H9 (cell line): ENCODE data around the gene ZNF792. TPM values are rescaled to one million over a fixed set of nuclear protein-coding genes. Genes with fewer than 3 reads are reported as not detected.

Experiments used
- DNase-seq: peaks from one replicate; pipeline ENCODE4 v3.0.0-alpha.2; 2017
- H2AFZ ChIP-seq: one replicate; pipeline ENCODE4 v1.6.1; 2013; ENCODE audit warnings: mild to moderate bottlenecking, low read length, control low read depth, moderate library complexity
- H2AK5ac ChIP-seq: 2 replicates; pipeline ENCODE4 v1.6.1; 2013; ENCODE audit warnings: low read length, control low read depth, mixed read lengths; ENCODE audit not compliant: insufficient read length
- H2BK120ac ChIP-seq: one replicate; pipeline ENCODE4 v1.6.1; 2013; ENCODE audit warnings: low read depth, mild to moderate bottlenecking, low read length, control low read depth, inconsistent platforms; ENCODE audit not compliant: poor library complexity, severe bottlenecking
- H2BK12ac ChIP-seq: 2 replicates; pipeline ENCODE4 v1.6.1; 2013; ENCODE audit warnings: low read length, control low read depth, mixed read lengths, low read depth; ENCODE audit not compliant: insufficient read length
- H2BK15ac ChIP-seq: 2 replicates; pipeline ENCODE4 v1.6.1; 2013; ENCODE audit warnings: low read depth, low read length, control low read depth
- H2BK20ac ChIP-seq: one replicate; pipeline ENCODE4 v1.6.1; 2013; ENCODE audit warnings: low read depth, mild to moderate bottlenecking, low read length, control low read depth, inconsistent platforms; ENCODE audit not compliant: poor library complexity, severe bottlenecking
- H2BK5ac ChIP-seq: 2 replicates; pipeline ENCODE4 v1.6.1; 2013; ENCODE audit warnings: low read length, control low read depth, mixed read lengths; ENCODE audit not compliant: insufficient read length
- H3K14ac ChIP-seq: 2 replicates; pipeline ENCODE4 v1.6.1; 2013; ENCODE audit warnings: low read length, control low read depth; ENCODE audit not compliant: insufficient read depth
- H3K18ac ChIP-seq: 2 replicates; pipeline ENCODE4 v1.6.1; 2013; ENCODE audit warnings: low read depth, mild to moderate bottlenecking, mixed read lengths, low read length, control low read depth; ENCODE audit not compliant: insufficient read length
- H3K23ac ChIP-seq: 2 replicates; pipeline ENCODE4 v1.6.1; 2013; ENCODE audit warnings: low read length, control low read depth, mixed read lengths, low read depth; ENCODE audit not compliant: insufficient read length
- H3K23me2 ChIP-seq: 2 replicates; pipeline ENCODE4 v1.6.1; 2013; ENCODE audit warnings: low read depth, mild to moderate bottlenecking, mixed read lengths, low read length, control low read depth; ENCODE audit not compliant: insufficient read length, poor library complexity, severe bottlenecking
- H3K27ac ChIP-seq: 2 replicates; pipeline ENCODE4 v1.5.1; 2013; ENCODE audit warnings: low read length, control low read depth, mixed read lengths, low read depth; ENCODE audit not compliant: insufficient read length
- H3K27me3 ChIP-seq: 2 replicates; pipeline ENCODE4 v1.6.1; 2013; ENCODE audit warnings: low read length, control low read depth, inconsistent platforms; ENCODE audit not compliant: insufficient read depth
- H3K4ac ChIP-seq: 2 replicates; pipeline ENCODE4 v1.6.1; 2013; ENCODE audit warnings: low read depth, mild to moderate bottlenecking, control low read depth, inconsistent platforms, low read length, moderate library complexity
- H3K4me1 ChIP-seq: 2 replicates; pipeline ENCODE4 v1.6.1; 2013; ENCODE audit warnings: low read length, control low read depth, inconsistent platforms; ENCODE audit not compliant: insufficient read depth
- H3K4me2 ChIP-seq: 2 replicates; pipeline ENCODE4 v1.6.1; 2013; ENCODE audit warnings: low read length, control low read depth, mixed read lengths; ENCODE audit not compliant: insufficient read length, insufficient read depth
- H3K56ac ChIP-seq: 2 replicates; pipeline ENCODE4 v1.6.1; 2013; ENCODE audit warnings: low read depth, mild to moderate bottlenecking, mixed read lengths, low read length, control low read depth; ENCODE audit not compliant: insufficient read length
- H3K79me1 ChIP-seq: 2 replicates; pipeline ENCODE4 v1.6.1; 2013; ENCODE audit warnings: low read depth, mild to moderate bottlenecking, moderate library complexity, low read length, control low read depth, inconsistent platforms; ENCODE audit not compliant: insufficient read depth, poor library complexity, severe bottlenecking
- H3K79me2 ChIP-seq: 2 replicates; pipeline ENCODE4 v1.6.1; 2013; ENCODE audit warnings: low read length, control low read depth, inconsistent platforms; ENCODE audit not compliant: insufficient read depth
- H3K9ac ChIP-seq: 2 replicates; pipeline ENCODE4 v1.6.1; 2013; ENCODE audit warnings: low read length, control low read depth, mixed read lengths; ENCODE audit not compliant: insufficient read length; ENCODE audit errors: extremely low read depth
- H3K9me3 ChIP-seq: one replicate; pipeline ENCODE4 v1.6.1; 2013; ENCODE audit warnings: low read depth, low read length, inconsistent platforms; ENCODE audit not compliant: control insufficient read depth
- H3T11ph ChIP-seq: one replicate; pipeline ENCODE4 v1.6.1; 2013; ENCODE audit warnings: mild to moderate bottlenecking, low read length, control low read depth, inconsistent platforms
- H4K20me1 ChIP-seq: one replicate; pipeline ENCODE4 v1.6.1; 2013; ENCODE audit not compliant: control insufficient read depth, insufficient read length, insufficient read depth
- H4K5ac ChIP-seq: 2 replicates; pipeline ENCODE4 v1.6.1; 2013; ENCODE audit warnings: low read depth, mild to moderate bottlenecking, mixed read lengths, low read length, control low read depth; ENCODE audit not compliant: insufficient read length
- H4K8ac ChIP-seq: replicated peaks from 2 replicates; pipeline ENCODE4 v1.6.1; 2013; ENCODE audit warnings: low read length, control low read depth, mixed read lengths, low read depth; ENCODE audit not compliant: insufficient read length
- H4K91ac ChIP-seq: 2 replicates; pipeline ENCODE4 v1.6.1; 2013; ENCODE audit warnings: low read depth, mild to moderate bottlenecking, moderate library complexity, mixed read lengths, low read length, control low read depth; ENCODE audit not compliant: insufficient read length
- H3K27ac Mint-ChIP-seq, 3 experiments: 2 replicates in 2 of 3; 3 replicates in 1 of 3; pipeline ENCODE4 v1.8.0; 2020 to 2021; ENCODE audit warnings: mixed read lengths in 3 of 3, mild to moderate bottlenecking in 1 of 3, moderate library complexity in 1 of 3
- H3K27me3 Mint-ChIP-seq: 2 replicates; pipeline ENCODE4 v1.8.0; 2021; ENCODE audit warnings: low read depth, mild to moderate bottlenecking, moderate library complexity, mixed read lengths
- H3K36me3 Mint-ChIP-seq, 3 experiments: 2 replicates in 2 of 3; 3 replicates in 1 of 3; pipeline ENCODE4 v1.8.0; 2020 to 2021; ENCODE audit warnings: low read depth in 3 of 3, mixed read lengths in 3 of 3; ENCODE audit not compliant: insufficient read depth in 1 of 3
- H3K4me1 Mint-ChIP-seq, 2 experiments: 2 replicates each; pipeline ENCODE4 v1.8.0; 2020; ENCODE audit warnings: mixed read lengths in 2 of 2
- H3K4me3 Mint-ChIP-seq, 2 experiments: 2 replicates in 1 of 2; 3 replicates in 1 of 2; pipeline ENCODE4 v1.8.0; 2020 to 2021; ENCODE audit warnings: mild to moderate bottlenecking in 2 of 2, mixed read lengths in 2 of 2, moderate library complexity in 1 of 2
- H3K9me3 Mint-ChIP-seq, 2 experiments: 2 replicates in 1 of 2; 3 replicates in 1 of 2; pipeline ENCODE4 v1.8.0; 2020; ENCODE audit warnings: mild to moderate bottlenecking in 2 of 2, mixed read lengths in 2 of 2, moderate library complexity in 1 of 2
- WGBS: extraction: QIAGEN DNeasy Blood & Tissue Kit; methylation state at CpG from one replicate; pipeline ENCODE4 v1.1.7; 2013; ENCODE audit warnings: missing lambda C conversion rate, low lambda C conversion rate, mixed read lengths; ENCODE audit not compliant: insufficient read length; ENCODE audit errors: extremely low coverage; 5-methylcytosine and 5-hydroxymethylcytosine counted together
- total RNA-seq: library from RNA; stranded (reverse); gene quantifications from 2 replicates; pipeline ENCODE4 v1.2.1, GENCODE V29; 2021
- TF ChIP-seq, protein P1 (sequence below): fragments of 200-600 bp; sonication (generic); conservative IDR thresholded peaks from 3 replicates; pipeline ENCODE4 v1.8.0; 2021; ENCODE audit warnings: antibody characterized with exemption, mild to moderate bottlenecking

Gene ZNF792
- total RNA-seq, 1 experiment from 2014 or later, result 8.3 TPM

GRCh38 chr19:34983786-34984185 is 19.8 kb upstream of the ZNF792 start:
- Histone ChIP-seq H3K27ac (no peak overlapping the region), H3K9me3 (no peaks in the 10 kb centered on the region), H3K18ac (no peak overlapping the region), H3K4me2 (no peak overlapping the region), H2BK20ac (no peak overlapping the region), H3K79me1 (no peaks in the 10 kb centered on the region), H3K56ac (no peak overlapping the region), H3K27me3 (no peaks in the 10 kb centered on the region), H4K5ac (no peak overlapping the region), H2AFZ (no peak overlapping the region), H4K91ac (no peak overlapping the region), H3K79me2 (no peaks in the 10 kb centered on the region), H3T11ph (no peak overlapping the region), H2BK15ac (no peak overlapping the region), H2BK120ac (no peak overlapping the region), H4K8ac (no peak overlapping the region), H3K4me1 (peaks cover 5% of the 10 kb centered on the region; the same call in 1 of the 2 replicates), H4K20me1 (no peaks in the 10 kb centered on the region), H3K23ac (no peak overlapping the region), H2AK5ac (no peak overlapping the region), H2BK5ac (no peak overlapping the region), H3K14ac (no peak overlapping the region), H2BK12ac (no peak overlapping the region), H3K9ac (no peak overlapping the region), H3K4ac (no peak overlapping the region), H3K23me2 (no peaks in the 10 kb centered on the region)
- no peak overlapping the region for H3K4me3 Mint-ChIP-seq
- H3K36me3 Mint-ChIP-seq, result peaks cover 0 to 5% (median 0%) of the 10 kb centered on the region in 3 experiments; a peak in 3 of 7 replicates
- no peaks in the 10 kb centered on the region; the same call in 1 of the 2 replicates for H3K27me3 Mint-ChIP-seq
- WGBS, result no CpG with 5 or more reads among the region's 4 CpGs
- H3K9me3 Mint-ChIP-seq, result peaks cover 4 to 10% of the 10 kb centered on the region in 2 experiments; a peak in 4 of 5 replicates
- DNase-seq, result no peak
- H3K27ac Mint-ChIP-seq, result no peak overlapping the region
- peaks cover 9% of the 10 kb centered on the region in 2 experiments for H3K4me1 Mint-ChIP-seq
- TF ChIP-seq, protein P1, sequence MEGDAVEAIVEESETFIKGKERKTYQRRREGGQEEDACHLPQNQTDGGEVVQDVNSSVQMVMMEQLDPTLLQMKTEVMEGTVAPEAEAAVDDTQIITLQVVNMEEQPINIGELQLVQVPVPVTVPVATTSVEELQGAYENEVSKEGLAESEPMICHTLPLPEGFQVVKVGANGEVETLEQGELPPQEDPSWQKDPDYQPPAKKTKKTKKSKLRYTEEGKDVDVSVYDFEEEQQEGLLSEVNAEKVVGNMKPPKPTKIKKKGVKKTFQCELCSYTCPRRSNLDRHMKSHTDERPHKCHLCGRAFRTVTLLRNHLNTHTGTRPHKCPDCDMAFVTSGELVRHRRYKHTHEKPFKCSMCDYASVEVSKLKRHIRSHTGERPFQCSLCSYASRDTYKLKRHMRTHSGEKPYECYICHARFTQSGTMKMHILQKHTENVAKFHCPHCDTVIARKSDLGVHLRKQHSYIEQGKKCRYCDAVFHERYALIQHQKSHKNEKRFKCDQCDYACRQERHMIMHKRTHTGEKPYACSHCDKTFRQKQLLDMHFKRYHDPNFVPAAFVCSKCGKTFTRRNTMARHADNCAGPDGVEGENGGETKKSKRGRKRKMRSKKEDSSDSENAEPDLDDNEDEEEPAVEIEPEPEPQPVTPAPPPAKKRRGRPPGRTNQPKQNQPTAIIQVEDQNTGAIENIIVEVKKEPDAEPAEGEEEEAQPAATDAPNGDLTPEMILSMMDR, result no peak
